ENCODE data around the gene WFDC5. TPM values are rescaled to one million over a fixed set of nuclear protein-coding genes. Genes with fewer than 3 reads are reported as not detected.

The WFDC5 gene
- total RNA-seq, 2 experiments from 2014 or later = not detected

DNA sequence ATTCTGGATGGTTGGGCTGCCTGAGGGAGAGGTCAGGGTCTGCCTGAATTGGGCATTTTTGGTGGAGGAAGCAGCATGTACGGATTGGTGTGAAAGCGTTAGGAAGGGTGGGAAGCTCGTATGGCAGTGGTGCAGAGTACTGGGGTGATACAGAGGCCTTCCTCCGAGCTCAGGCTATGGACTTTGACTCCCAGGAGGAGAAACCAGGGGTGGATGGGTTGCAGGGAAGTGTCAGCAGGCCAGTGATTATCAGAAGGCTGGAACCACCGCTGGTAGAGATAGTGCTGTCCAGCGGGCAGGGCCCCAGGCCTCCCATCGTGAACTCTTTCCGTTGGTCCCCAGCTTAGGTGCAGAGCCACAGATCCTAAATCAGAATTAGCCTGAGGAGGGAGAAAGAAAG is 5.3 kb downstream of the WFDC5 start:
- Histone ChIP-seq H3K27ac (ENCODE audit: low read depth, low read length, poor library complexity, severe bottlenecking) (no peak overlapping the region), H3K4me1 (ENCODE audit: insufficient read depth, low read length, poor library complexity, severe bottlenecking) (no peaks in the 10 kb centered on the region), H3K9me3 (ENCODE audit: low read length) (no peaks in the 10 kb centered on the region), H4K20me1 (ENCODE audit: insufficient read depth, low read length) (no peaks in the 10 kb centered on the region), H2AFZ (ENCODE audit: low read length) (no peak overlapping the region), H3K36me3 (ENCODE audit: insufficient read depth, low read length) (no peaks in the 10 kb centered on the region), H3K4me2 (ENCODE audit: low read length) (no peak overlapping the region), H3K9me2 (ENCODE audit: insufficient read depth, low read length) (no peaks in the 10 kb centered on the region), H3K4me3 (ENCODE audit: low read depth, low read length, poor library complexity, severe bottlenecking) (no peak overlapping the region), H3K79me2 (ENCODE audit: insufficient read depth, low read depth, low read length) (no peaks in the 10 kb centered on the region)
- no peak for DNase-seq (ENCODE audit: low spot score)
- intact Hi-C loops (cut with micrococcal nuclease; ENCODE audit: unreplicated experiment) = no loop called here
- BruUV-seq (replicated peaks) = no TSS peak
- TF ChIP-seq EZH2phosphoT487 (IDR thresholded peaks at IDR 0.05; ENCODE audit: borderline replicate concordance, low read depth, low read length) = no peak
- no peak for TF ChIP-seq CTCF (conservative IDR thresholded peaks at IDR 0.05; ENCODE audit: low read length)
- ChIA-PET POLR2A (no interaction called here), CTCF (ENCODE audit: unreplicated experiment) (no interaction called here)

- BruUV-seq (replicated peaks) = no TSS peak
- no peak for DNase-seq (ENCODE audit: low spot score)
- no peaks in the 10 kb centered on the region for H3K9me3 ChIP-seq (ENCODE audit: low read length)
- ChIA-PET POLR2A (interaction anchor here (0.8 kb wide), 1 partner anchor 190 kb away, joined by 3 read pairs; no protein-coding TSS in a partner anchor), CTCF (ENCODE audit: unreplicated experiment) (interaction anchor here (1.4 kb wide), 1 partner anchor 9 kb away, joined by 4 read pairs; no protein-coding TSS in a partner anchor)
- intact Hi-C loops (cut with micrococcal nuclease; ENCODE audit: unreplicated experiment) = no loop called here
- H4K20me1 ChIP-seq (ENCODE audit: insufficient read depth, low read length) = no peaks in the 10 kb centered on the region
- H3K4me2 ChIP-seq (ENCODE audit: low read length) = no peak overlapping the region
- H3K9me2 ChIP-seq (ENCODE audit: insufficient read depth, low read length) = no peaks in the 10 kb centered on the region
- no peak overlapping the region for H3K4me3 ChIP-seq (ENCODE audit: low read depth, low read length, poor library complexity, severe bottlenecking)
- no peaks in the 10 kb centered on the region for H3K79me2 ChIP-seq (ENCODE audit: insufficient read depth, low read depth, low read length)
- no peak overlapping the region for H2AFZ ChIP-seq (ENCODE audit: low read length)
- TF ChIP-seq EZH2phosphoT487 (IDR thresholded peaks at IDR 0.05; ENCODE audit: borderline replicate concordance, low read depth, low read length) (no peak), CTCF (conservative IDR thresholded peaks at IDR 0.05; ENCODE audit: low read length) (no peak)
- no peak overlapping the region for H3K27ac ChIP-seq (ENCODE audit: low read depth, low read length, poor library complexity, severe bottlenecking)
- H3K4me1 ChIP-seq (ENCODE audit: insufficient read depth, low read length, poor library complexity, severe bottlenecking) = no peaks in the 10 kb centered on the region
- H3K36me3 ChIP-seq (ENCODE audit: insufficient read depth, low read length) = no peaks in the 10 kb centered on the region
Measured at GRCh38 chr20:45105317-45105716, 9.7 kb downstream of the WFDC5 start.

DNA sequence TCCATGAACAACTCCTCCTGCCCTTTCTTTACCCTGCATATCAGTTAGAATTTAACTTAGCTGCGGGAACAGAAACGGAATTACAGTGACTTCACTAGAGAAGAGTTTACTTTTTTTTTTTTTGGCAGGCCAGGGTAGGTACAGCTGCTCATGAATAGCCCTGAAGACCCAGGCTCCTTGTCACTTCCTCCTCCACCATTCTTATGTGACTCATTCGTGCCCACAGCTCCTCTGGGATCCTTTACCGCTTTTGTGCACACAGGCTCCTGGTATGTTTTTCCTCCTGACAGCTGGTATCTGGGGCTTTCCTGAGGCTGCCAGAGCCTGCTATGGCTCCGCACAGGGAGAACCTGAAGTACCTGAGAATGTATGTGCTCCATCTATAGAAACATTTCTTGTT is 10.2 kb downstream of the WFDC5 start:
- POLR2A ChIA-PET = no interaction called here
- Histone ChIP-seq H4K20me1 (ENCODE audit: insufficient read depth, low read length) (no peaks in the 10 kb centered on the region), H3K9me3 (ENCODE audit: low read length) (no peaks in the 10 kb centered on the region), H3K36me3 (ENCODE audit: insufficient read depth, low read length) (no peaks in the 10 kb centered on the region), H3K4me1 (ENCODE audit: insufficient read depth, low read length, poor library complexity, severe bottlenecking) (no peaks in the 10 kb centered on the region), H3K79me2 (ENCODE audit: insufficient read depth, low read depth, low read length) (no peaks in the 10 kb centered on the region), H3K27ac (ENCODE audit: low read depth, low read length, poor library complexity, severe bottlenecking) (no peak overlapping the region), H3K9me2 (ENCODE audit: insufficient read depth, low read length) (no peaks in the 10 kb centered on the region), H3K4me2 (ENCODE audit: low read length) (no peak overlapping the region), H2AFZ (ENCODE audit: low read length) (no peak overlapping the region), H3K4me3 (ENCODE audit: low read depth, low read length, poor library complexity, severe bottlenecking) (no peak overlapping the region)
- no peak for DNase-seq (ENCODE audit: low spot score)
- TF ChIP-seq CTCF (conservative IDR thresholded peaks at IDR 0.05; ENCODE audit: low read length) (no peak), EZH2phosphoT487 (IDR thresholded peaks at IDR 0.05; ENCODE audit: borderline replicate concordance, low read depth, low read length) (no peak)
- intact Hi-C loops (cut with micrococcal nuclease; ENCODE audit: unreplicated experiment) = no loop called here
- BruUV-seq (replicated peaks) = no TSS peak
- CTCF ChIA-PET (ENCODE audit: unreplicated experiment) = interaction anchor here (1.4 kb wide), 1 partner anchor 10 kb away, joined by 4 read pairs; no protein-coding TSS in a partner anchor
